Mammary epithelial cell (primary cell): ENCODE measurements around the gene ARHGAP25.

Source experiments
- EZH2 ChIP-seq: IDR thresholded peaks from 2 replicates; pipeline ENCODE4 v1.6.1; 2012; ENCODE audit warnings: low read length, inconsistent platforms, borderline replicate concordance
- TF ChIP-seq, protein P1 (sequence below), 2 donors: IDR thresholded peaks in 1 of 2; conservative IDR thresholded peaks in 1 of 2; 2 replicates each; pipeline ENCODE4 v1.5.1; 2011 to 2012; ENCODE audit warnings: inconsistent platforms in 2 of 2, low read length in 2 of 2, mild to moderate bottlenecking in 2 of 2, control low read depth in 1 of 2, low read depth in 1 of 2; ENCODE audit not compliant: insufficient read depth in 1 of 2; ENCODE audit errors: extremely low read depth in 1 of 2

DNA sequence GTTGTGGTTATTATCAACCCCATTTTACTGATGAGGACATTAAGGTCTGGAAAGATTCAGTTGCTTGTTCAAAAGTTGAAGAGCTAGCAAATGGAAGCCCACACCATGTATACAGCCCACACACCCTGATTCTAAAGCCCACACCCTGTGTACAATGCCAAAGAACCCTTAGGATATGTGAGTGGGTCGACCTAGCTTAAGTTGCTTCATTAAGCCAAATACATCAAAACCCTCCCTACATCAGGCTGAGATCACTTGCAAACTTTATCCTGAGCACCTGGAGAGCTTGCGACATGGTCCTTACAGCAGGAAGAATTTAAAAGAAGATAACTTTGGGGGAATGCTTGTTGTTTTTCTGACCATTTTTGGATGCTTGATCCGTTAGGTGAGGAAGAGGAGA, 435 bp upstream of the ARHGAP25 start:
- TF ChIP-seq EZH2: no peak
- TF ChIP-seq, protein P1, sequence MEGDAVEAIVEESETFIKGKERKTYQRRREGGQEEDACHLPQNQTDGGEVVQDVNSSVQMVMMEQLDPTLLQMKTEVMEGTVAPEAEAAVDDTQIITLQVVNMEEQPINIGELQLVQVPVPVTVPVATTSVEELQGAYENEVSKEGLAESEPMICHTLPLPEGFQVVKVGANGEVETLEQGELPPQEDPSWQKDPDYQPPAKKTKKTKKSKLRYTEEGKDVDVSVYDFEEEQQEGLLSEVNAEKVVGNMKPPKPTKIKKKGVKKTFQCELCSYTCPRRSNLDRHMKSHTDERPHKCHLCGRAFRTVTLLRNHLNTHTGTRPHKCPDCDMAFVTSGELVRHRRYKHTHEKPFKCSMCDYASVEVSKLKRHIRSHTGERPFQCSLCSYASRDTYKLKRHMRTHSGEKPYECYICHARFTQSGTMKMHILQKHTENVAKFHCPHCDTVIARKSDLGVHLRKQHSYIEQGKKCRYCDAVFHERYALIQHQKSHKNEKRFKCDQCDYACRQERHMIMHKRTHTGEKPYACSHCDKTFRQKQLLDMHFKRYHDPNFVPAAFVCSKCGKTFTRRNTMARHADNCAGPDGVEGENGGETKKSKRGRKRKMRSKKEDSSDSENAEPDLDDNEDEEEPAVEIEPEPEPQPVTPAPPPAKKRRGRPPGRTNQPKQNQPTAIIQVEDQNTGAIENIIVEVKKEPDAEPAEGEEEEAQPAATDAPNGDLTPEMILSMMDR (conservative IDR thresholded peaks at IDR 0.05 in 1 of 2, IDR thresholded peaks at IDR 0.05 in 1 of 2; ENCODE audit: extremely low read depth in 1 of 2, insufficient read depth in 1 of 2, low read depth in 1 of 2, low read length in 2 of 2): no peak
